ENCODE measurements around the gene CEBPZ.
"Not testable (repeated sequence)": the region's sequence is repeated elsewhere in the genome, so short reads cannot be mapped to it uniquely, and the experiment has no call there.

The CEBPZ gene

GRCh38 chr2:37201208-37201607 is 30.2 kb downstream of the CEBPZ start:
- Histone ChIP-seq H3K4me2 (ENCODE audit: insufficient read depth, low read length) (no peak overlapping the region), H3K9ac (ENCODE audit: low read depth, low read length) (no peak overlapping the region), H3K4me1 (ENCODE audit: insufficient read depth, low read length) (peaks cover 25% of the 10 kb centered on the region), H3K4me3 (ENCODE audit: low read depth in 1 of 2, low read length in 2 of 2) (no peak overlapping the region), H2AFZ (ENCODE audit: low read depth, low read length) (no peak overlapping the region), H3K36me3 (ENCODE audit: insufficient read depth, low read length) (peaks cover 67% of the 10 kb centered on the region), H3K27ac (ENCODE audit: low read length) (no peak overlapping the region), H3K9me3 (ENCODE audit: insufficient read depth, low read length, severe bottlenecking) (peaks cover 6% of the 10 kb centered on the region), H3K79me2 (ENCODE audit: insufficient read depth, low read length) (peaks cover 84% of the 10 kb centered on the region), H4K20me1 (ENCODE audit: insufficient read depth, low read length) (peaks cover 7% of the 10 kb centered on the region; the same call in 1 of the 2 replicates), H3K27me3 (ENCODE audit: insufficient read depth, low read length, poor library complexity) (no peaks in the 10 kb centered on the region)
- ATAC-seq (ENCODE audit: insufficient read depth, low read depth) (no peak), DNase-seq (no peak)
- TF ChIP-seq EZH2 (IDR thresholded peaks at IDR 0.05; ENCODE audit: borderline replicate concordance, low read depth, low read length, severe bottlenecking) (no peak), CTCF (IDR thresholded peaks at IDR 0.05; ENCODE audit: borderline replicate concordance, extremely low read depth, low read length, poor library complexity, severe bottlenecking) (no peak)

- DNase-seq (no peak), ATAC-seq (ENCODE audit: insufficient read depth, low read depth) (no peak)
- peaks cover 5% of the 10 kb centered on the region; the same call in 1 of the 2 replicates for H4K20me1 ChIP-seq (ENCODE audit: insufficient read depth, low read length)
- no peak overlapping the region; the same call in 1 of the 2 replicates for H3K9ac ChIP-seq (ENCODE audit: low read depth, low read length)
- H3K36me3 ChIP-seq (ENCODE audit: insufficient read depth, low read length): peaks cover 42% of the 10 kb centered on the region
- TF ChIP-seq EZH2 (IDR thresholded peaks at IDR 0.05; ENCODE audit: borderline replicate concordance, low read depth, low read length, severe bottlenecking) (no peak), CTCF (IDR thresholded peaks at IDR 0.05; ENCODE audit: borderline replicate concordance, extremely low read depth, low read length, poor library complexity, severe bottlenecking) (no peak)
- H2AFZ ChIP-seq (ENCODE audit: low read depth, low read length): no peak overlapping the region
- H3K4me2 ChIP-seq (ENCODE audit: insufficient read depth, low read length): 0 out of 2 replicates have a peak overlapping the region, but pooled peaks have one; percentile 96
- no peak overlapping the region for H3K27ac ChIP-seq (ENCODE audit: low read length)
- H3K9me3 ChIP-seq (ENCODE audit: insufficient read depth, low read length, severe bottlenecking): peaks cover 3% of the 10 kb centered on the region
- no peak overlapping the region for H3K4me3 ChIP-seq (ENCODE audit: low read depth in 1 of 2, low read length in 2 of 2)
- H3K4me1 ChIP-seq (ENCODE audit: insufficient read depth, low read length): peaks cover 31% of the 10 kb centered on the region
- H3K79me2 ChIP-seq (ENCODE audit: insufficient read depth, low read length): peaks cover 63% of the 10 kb centered on the region
- H3K27me3 ChIP-seq (ENCODE audit: insufficient read depth, low read length, poor library complexity): no peaks in the 10 kb centered on the region
Observed at GRCh38 chr2:37198681-37199065, 32.7 kb downstream of the CEBPZ start.

- H3K4me1 ChIP-seq (ENCODE audit: insufficient read depth, low read length): peaks cover 26% of the 10 kb centered on the region
- peak within 1 kb of the TSS; percentile 87 for H3K9ac ChIP-seq (ENCODE audit: low read depth, low read length)
- TF ChIP-seq EZH2 (IDR thresholded peaks at IDR 0.05; ENCODE audit: borderline replicate concordance, low read depth, low read length, severe bottlenecking): no peak
- no peak for TF ChIP-seq CTCF (IDR thresholded peaks at IDR 0.05; ENCODE audit: borderline replicate concordance, extremely low read depth, low read length, poor library complexity, severe bottlenecking)
- H3K9me3 ChIP-seq (ENCODE audit: insufficient read depth, low read length, severe bottlenecking): no peaks in the 10 kb centered on the region
- peak within 1 kb of the TSS; percentile 96 for H3K4me2 ChIP-seq (ENCODE audit: insufficient read depth, low read length)
- H4K20me1 ChIP-seq (ENCODE audit: insufficient read depth, low read length): peaks cover 2% of the 10 kb centered on the region; the same call in 1 of the 2 replicates
- peaks cover 51% of the 10 kb centered on the region for H3K79me2 ChIP-seq (ENCODE audit: insufficient read depth, low read length)
- H2AFZ ChIP-seq (ENCODE audit: low read depth, low read length): peak within 1 kb of the TSS; percentile 69
- H3K36me3 ChIP-seq (ENCODE audit: insufficient read depth, low read length): peaks cover 22% of the 10 kb centered on the region
- DNase-seq (peak; percentile 85), ATAC-seq (ENCODE audit: insufficient read depth, low read depth) (peak; percentile 80)
- no peaks in the 10 kb centered on the region for H3K27me3 ChIP-seq (ENCODE audit: insufficient read depth, low read length, poor library complexity)
- peak within 1 kb of the TSS; percentile 72 to 94 for H3K4me3 ChIP-seq (ENCODE audit: low read depth in 1 of 2, low read length in 2 of 2)
- H3K27ac ChIP-seq (ENCODE audit: low read length): peak within 1 kb of the TSS; percentile 86
Observed at GRCh38 chr2:37196320-37197195, 34.8 kb downstream of the CEBPZ start, which contains the start of gene CEBPZOS. TSS of gene CEBPZOS (plus strand) at chr2:37196496. CDS start at chr2:37199705, 3,209 bp downstream.

- H3K9ac ChIP-seq (ENCODE audit: low read depth, low read length): peak overlapping the region; percentile 87
- H3K9me3 ChIP-seq (ENCODE audit: insufficient read depth, low read length, severe bottlenecking); ATAC-seq (ENCODE audit: insufficient read depth, low read depth): not testable (repeated sequence)
Observed at GRCh38 chr2:37195862-37196319, 35.5 kb downstream of the CEBPZ start.

More at GRCh38 chr2:37195862-37196319, 35.5 kb downstream of the CEBPZ start:
- H3K79me2 ChIP-seq (ENCODE audit: insufficient read depth, low read length): peaks cover 48% of the 10 kb centered on the region
- H2AFZ ChIP-seq (ENCODE audit: low read depth, low read length): peak overlapping the region; percentile 69
- peak overlapping the region; percentile 86 for H3K27ac ChIP-seq (ENCODE audit: low read length)
- peaks cover 26% of the 10 kb centered on the region for H3K4me1 ChIP-seq (ENCODE audit: insufficient read depth, low read length)
- H3K36me3 ChIP-seq (ENCODE audit: insufficient read depth, low read length): peaks cover 16% of the 10 kb centered on the region
- peak overlapping the region; percentile 96 for H3K4me2 ChIP-seq (ENCODE audit: insufficient read depth, low read length)
- peak overlapping the region; percentile 72 to 94 for H3K4me3 ChIP-seq (ENCODE audit: low read depth in 1 of 2, low read length in 2 of 2)
- not testable (repeated sequence) for DNase-seq; H4K20me1 ChIP-seq (ENCODE audit: insufficient read depth, low read length); H3K27me3 ChIP-seq (ENCODE audit: insufficient read depth, low read length, poor library complexity)

Data from DND-41 (cell line).